Upper lobe of left lung (tissue), 6 donors: ENCODE data around the gene ANXA2. TPM values are rescaled to one million over a fixed set of nuclear protein-coding genes. Genes with fewer than 3 reads are reported as not detected.

Experiments
- ATAC-seq, 2 donors: fragments of 200-7000 bp; cut with Tn5 transposase; one replicate each; pipeline ENCODE4 v1.9.1; 2022; ENCODE audit warnings: mild to moderate bottlenecking in 2 of 2, moderate library complexity in 2 of 2; ENCODE audit not compliant: low FRiP score in 2 of 2
- DNase-seq, 2 donors: peaks; one replicate each; pipeline ENCODE4 v3.0.0-alpha.2; 2019 to 2020
- H3K27ac ChIP-seq, 4 donors: fragments of 200-600 bp; sonication (generic); one replicate each; pipeline ENCODE4 v1.5.1; 2016 to 2019
- H3K27me3 ChIP-seq, 4 donors: fragments of 200-600 bp; sonication (generic); one replicate each; pipeline ENCODE4 v1.5.1; 2017 to 2019
- H3K36me3 ChIP-seq, 4 donors: fragments of 200-600 bp; sonication (generic); one replicate each; pipeline ENCODE4 v1.5.1; 2016 to 2019
- H3K4me1 ChIP-seq, 4 donors: fragments of 200-600 bp; sonication (generic); one replicate each; pipeline ENCODE4 v1.5.1; 2018 to 2019
- H3K4me3 ChIP-seq, 4 donors: fragments of 200-600 bp; sonication (generic); one replicate each; pipeline ENCODE4 v1.5.1; 2017 to 2019; ENCODE audit warnings: mild to moderate bottlenecking in 2 of 4, moderate library complexity in 1 of 4
- H3K9me3 ChIP-seq, 4 donors: fragments of 200-600 bp; sonication (generic); one replicate each; pipeline ENCODE4 v1.5.1; 2018 to 2019
- EP300 ChIP-seq, 4 donors: sonication (generic); formaldehyde crosslinking; IDR thresholded peaks; one replicate each; pipeline ENCODE4 v1.5.1; 2017; ENCODE audit warnings: antibody characterized with exemption in 4 of 4, control low read depth in 2 of 4
- POLR2A ChIP-seq, 4 donors: fragments of 450-650 bp; IDR thresholded peaks; one replicate each; pipeline ENCODE4 v1.5.1; 2016 to 2017; ENCODE audit warnings: antibody characterized with exemption in 4 of 4, mild to moderate bottlenecking in 2 of 4
- POLR2AphosphoS5 ChIP-seq, 2 donors: sonication (generic); formaldehyde crosslinking; IDR thresholded peaks; one replicate each; pipeline ENCODE4 v1.5.1; 2017; ENCODE audit warnings: antibody characterized with exemption in 2 of 2
- WGBS, 2 donors: methylation state at CpG; one replicate each; pipeline ENCODE4 v1.1.5; 2017 to 2018; 5-methylcytosine and 5-hydroxymethylcytosine counted together
- total RNA-seq, 6 donors: library from RNA; depleted of rRNA in 4 of 6; stranded (reverse); fragments of >200 nt in 4 of 6; gene quantifications; one replicate each; pipeline versions ENCODE4 v1.1.0 to v1.2.1, GENCODE V29; 2016 to 2021
- TF ChIP-seq, protein P1 (sequence below), 6 experiments: fragments of 450-650 bp in 4 of 6; fragments of 200-600 bp in 2 of 6; sonication (generic) in 2 of 6; IDR thresholded peaks; one replicate each; pipeline ENCODE4 v1.5.1; 2016 to 2019; ENCODE audit warnings: antibody characterized with exemption in 6 of 6
- donor health status: DM: no; HTN: no; CAD: no; lungs with moderate emphysema.
- donor health status: DM: no; HTN: yes; CAD: no; lungs with severe emphysema.

The ANXA2 gene
- total RNA-seq, 6 donors from 2014 or later: 394 to 1,774 (median 1,094) TPM

DNA sequence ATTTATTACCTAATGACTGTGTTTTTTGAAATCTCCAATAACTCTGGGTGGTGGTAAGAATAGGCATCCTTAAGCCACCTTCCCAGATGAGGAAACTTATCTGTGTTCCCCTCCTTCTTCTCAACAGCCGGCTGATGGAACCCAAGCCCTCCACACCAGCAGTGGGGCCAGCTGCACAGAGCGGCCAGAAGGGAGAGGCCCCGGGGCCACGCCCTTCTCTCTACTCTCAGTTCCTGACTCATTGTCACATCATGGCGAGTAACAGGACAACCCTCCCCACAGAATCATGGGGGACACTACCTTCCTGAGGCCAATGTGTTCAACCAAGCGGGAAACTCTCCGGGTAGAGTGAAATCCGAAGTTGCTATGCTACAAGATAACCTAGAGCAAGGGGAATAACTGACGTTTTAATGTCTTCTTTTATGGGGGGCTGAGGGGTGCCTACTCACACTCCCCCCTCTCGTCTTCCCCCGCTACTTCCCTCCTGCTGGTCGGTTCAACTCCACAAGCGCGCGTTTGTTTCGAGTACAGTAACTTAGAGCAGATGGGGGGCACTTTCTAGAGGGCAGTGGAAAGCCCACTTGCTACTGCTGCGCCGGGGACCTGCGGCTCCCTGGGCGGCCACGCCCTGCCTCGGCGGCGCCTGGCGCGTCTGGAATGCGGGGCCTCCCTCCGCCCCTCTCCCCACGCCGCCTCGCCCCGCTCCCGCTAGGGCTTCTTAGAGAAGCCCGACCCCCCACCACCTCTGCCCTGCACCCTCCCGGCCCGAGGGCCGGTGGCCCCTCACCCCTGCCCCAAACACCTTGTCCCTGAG lies 621 bp downstream of the ANXA2 start:
- WGBS, 2 donors: 2 to 7% methylated on average over 11 to 37 of the region's 37 CpGs
- H3K27me3 ChIP-seq: no peaks in the 10 kb centered on the region
- peak in 3 of 4 donors; percentile 36 to 52 (median 49) for TF ChIP-seq POLR2A (IDR thresholded peaks at IDR 0.05)
- TF ChIP-seq, protein P1, sequence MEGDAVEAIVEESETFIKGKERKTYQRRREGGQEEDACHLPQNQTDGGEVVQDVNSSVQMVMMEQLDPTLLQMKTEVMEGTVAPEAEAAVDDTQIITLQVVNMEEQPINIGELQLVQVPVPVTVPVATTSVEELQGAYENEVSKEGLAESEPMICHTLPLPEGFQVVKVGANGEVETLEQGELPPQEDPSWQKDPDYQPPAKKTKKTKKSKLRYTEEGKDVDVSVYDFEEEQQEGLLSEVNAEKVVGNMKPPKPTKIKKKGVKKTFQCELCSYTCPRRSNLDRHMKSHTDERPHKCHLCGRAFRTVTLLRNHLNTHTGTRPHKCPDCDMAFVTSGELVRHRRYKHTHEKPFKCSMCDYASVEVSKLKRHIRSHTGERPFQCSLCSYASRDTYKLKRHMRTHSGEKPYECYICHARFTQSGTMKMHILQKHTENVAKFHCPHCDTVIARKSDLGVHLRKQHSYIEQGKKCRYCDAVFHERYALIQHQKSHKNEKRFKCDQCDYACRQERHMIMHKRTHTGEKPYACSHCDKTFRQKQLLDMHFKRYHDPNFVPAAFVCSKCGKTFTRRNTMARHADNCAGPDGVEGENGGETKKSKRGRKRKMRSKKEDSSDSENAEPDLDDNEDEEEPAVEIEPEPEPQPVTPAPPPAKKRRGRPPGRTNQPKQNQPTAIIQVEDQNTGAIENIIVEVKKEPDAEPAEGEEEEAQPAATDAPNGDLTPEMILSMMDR (IDR thresholded peaks at IDR 0.05): no peak
- TF ChIP-seq POLR2AphosphoS5 (IDR thresholded peaks at IDR 0.05): peak; percentile 62 to 70
- H3K36me3 ChIP-seq: peaks cover 0 to 23% (median 2%) of the 10 kb centered on the region in 4 donors
- H3K27ac ChIP-seq: peak overlapping the region; percentile 99 to 100 (median 99)
- peak; percentile 77 for ATAC-seq
- DNase-seq: peak; percentile 84 to 94
- H3K4me3 ChIP-seq: peak overlapping the region; percentile 93 to 99 (median 98)
- H3K9me3 ChIP-seq: no peaks in the 10 kb centered on the region
- peaks cover 47 to 57% (median 51%) of the 10 kb centered on the region in 4 donors for H3K4me1 ChIP-seq

DNA sequence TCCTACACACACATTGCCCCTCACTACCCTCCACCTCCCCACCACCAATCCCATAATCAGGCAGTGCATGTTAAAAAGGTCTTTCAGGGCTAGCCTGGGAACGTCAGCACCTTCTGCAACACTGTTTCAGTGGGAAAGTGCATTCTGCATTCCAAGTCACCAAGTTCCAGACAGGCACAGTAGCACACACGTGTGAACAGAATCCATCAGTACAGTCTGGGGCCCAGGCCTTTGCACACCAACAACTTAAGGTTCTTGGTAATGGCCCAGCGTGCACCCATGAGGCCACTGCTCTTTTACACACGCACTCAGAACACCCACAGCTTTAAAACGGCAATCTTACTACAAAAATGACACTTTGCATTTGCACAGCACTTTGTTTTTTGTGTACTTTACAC lies 1.2 kb downstream of the ANXA2 start:
- DNase-seq (no peak), ATAC-seq (no peak)
- no peaks in the 10 kb centered on the region for H3K9me3 ChIP-seq
- peak overlapping the region; percentile 99 to 100 (median 99) for H3K27ac ChIP-seq
- WGBS, 2 donors: 36 to 57% methylated on average over 5 of the region's 5 CpGs
- peaks cover 0 to 23% (median 2%) of the 10 kb centered on the region in 4 donors for H3K36me3 ChIP-seq
- no peak for TF ChIP-seq POLR2A (IDR thresholded peaks at IDR 0.05)
- TF ChIP-seq EP300 (IDR thresholded peaks at IDR 0.05): no peak
- no peak for TF ChIP-seq POLR2AphosphoS5 (IDR thresholded peaks at IDR 0.05)
- TF ChIP-seq, protein P1 (IDR thresholded peaks at IDR 0.05): no peak
- H3K27me3 ChIP-seq: no peaks in the 10 kb centered on the region
- peak overlapping the region; percentile 93 to 99 (median 98) for H3K4me3 ChIP-seq
- H3K4me1 ChIP-seq: peaks cover 53 to 63% (median 57%) of the 10 kb centered on the region in 4 donors

DNA sequence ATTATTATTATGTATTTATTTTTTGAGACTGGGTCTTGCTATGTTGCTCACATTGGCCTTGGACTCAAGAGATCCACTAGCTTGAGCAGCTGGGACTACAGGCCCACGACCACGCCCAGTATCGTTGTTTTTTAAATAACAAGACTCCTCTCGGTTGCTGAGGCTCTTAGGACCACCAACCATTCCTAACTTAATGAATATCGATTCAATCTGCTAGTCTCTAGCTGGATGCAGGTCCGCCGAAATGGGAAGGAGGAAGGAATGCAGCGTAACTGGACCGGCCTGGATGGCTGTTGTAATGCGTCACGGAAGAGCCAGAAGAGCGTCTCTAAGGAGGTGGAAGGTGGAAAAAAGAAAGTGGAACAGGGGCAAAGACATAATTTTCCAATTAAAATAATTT lies 1.7 kb downstream of the ANXA2 start:
- H3K27ac ChIP-seq: peak overlapping the region; percentile 99 to 100 (median 99)
- no peaks in the 10 kb centered on the region for H3K9me3 ChIP-seq
- ATAC-seq: no peak
- H3K4me3 ChIP-seq: peak overlapping the region; percentile 93 to 99 (median 98)
- peak in 1 of 2 donors; percentile 44 for DNase-seq
- no peak for TF ChIP-seq POLR2A (IDR thresholded peaks at IDR 0.05)
- TF ChIP-seq EP300 (IDR thresholded peaks at IDR 0.05): no peak
- TF ChIP-seq POLR2AphosphoS5 (IDR thresholded peaks at IDR 0.05): no peak
- TF ChIP-seq, protein P1 (IDR thresholded peaks at IDR 0.05): no peak
- peaks cover 58 to 67% (median 62%) of the 10 kb centered on the region in 4 donors for H3K4me1 ChIP-seq
- H3K27me3 ChIP-seq: no peaks in the 10 kb centered on the region
- peaks cover 0 to 23% (median 2%) of the 10 kb centered on the region in 4 donors for H3K36me3 ChIP-seq
- WGBS, 2 donors: 41 to 66% methylated on average over 12 of the region's 12 CpGs

DNA sequence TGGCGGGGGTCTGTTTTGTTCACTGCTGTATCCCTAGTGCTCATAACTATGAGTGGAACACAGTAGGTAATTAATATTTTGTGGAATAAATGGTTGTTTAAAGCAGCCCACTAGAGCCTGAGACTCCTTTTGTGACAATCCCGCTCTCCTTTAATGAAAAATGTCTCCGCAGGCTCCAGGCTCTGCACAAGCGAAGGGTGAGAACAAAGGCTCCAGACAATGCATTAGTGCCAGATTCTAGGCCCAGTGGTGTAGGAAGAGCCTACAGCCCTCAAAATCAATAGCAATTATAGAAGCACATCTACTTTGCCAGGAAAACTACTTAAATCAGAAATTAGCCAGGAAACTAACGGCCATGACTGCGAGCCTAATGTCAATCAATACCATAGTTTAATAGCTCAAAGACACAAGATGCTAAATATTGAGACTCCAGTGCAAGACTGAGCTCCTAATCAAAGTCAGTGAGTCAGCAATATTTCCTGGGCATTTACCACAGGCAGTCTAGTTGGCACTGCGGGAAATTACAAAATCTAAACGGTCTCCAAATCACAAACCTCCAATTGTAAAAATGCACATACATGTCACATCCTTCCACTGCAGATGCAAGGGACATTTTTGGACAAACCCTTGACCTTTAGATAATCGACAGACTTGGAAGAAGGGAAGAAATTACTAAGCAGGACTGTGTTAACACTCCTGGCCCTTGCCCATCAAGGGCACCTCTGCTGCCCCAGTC lies 2.3 kb downstream of the ANXA2 start:
- H3K4me3 ChIP-seq: peak overlapping the region in 3 of 4 donors; percentile 93 to 99 (median 98)
- peaks cover 64 to 74% (median 68%) of the 10 kb centered on the region in 4 donors for H3K4me1 ChIP-seq
- H3K27me3 ChIP-seq: no peaks in the 10 kb centered on the region
- WGBS, 2 donors: 75 to 80% methylated on average over 9 of the region's 9 CpGs
- H3K36me3 ChIP-seq: peaks cover 0 to 23% (median 2%) of the 10 kb centered on the region in 4 donors
- DNase-seq: no peak
- TF ChIP-seq EP300 (IDR thresholded peaks at IDR 0.05) (no peak), POLR2A (IDR thresholded peaks at IDR 0.05) (no peak), POLR2AphosphoS5 (IDR thresholded peaks at IDR 0.05) (no peak)
- TF ChIP-seq, protein P1 (IDR thresholded peaks at IDR 0.05): no peak
- H3K27ac ChIP-seq: peak overlapping the region; percentile 99 to 100 (median 99)
- no peaks in the 10 kb centered on the region for H3K9me3 ChIP-seq
- no peak for ATAC-seq
